ES-I3 (cell line): ENCODE results near the gene HLA-F.

Experiments
- H3K36me3 ChIP-seq: 2 replicates; pipeline ENCODE4 v1.6.1; 2013; ENCODE audit warnings: mild to moderate bottlenecking, low read length, control low read depth, moderate library complexity; ENCODE audit not compliant: insufficient read depth
- H3K4me1 ChIP-seq: 2 replicates; pipeline ENCODE4 v1.6.1; 2013; ENCODE audit warnings: mild to moderate bottlenecking, control low read depth, low read length; ENCODE audit not compliant: insufficient read depth
- H3K9ac ChIP-seq: 2 replicates; pipeline ENCODE4 v1.6.1; 2013; ENCODE audit warnings: low read depth, mild to moderate bottlenecking, low read length, moderate library complexity
- H3K9me3 ChIP-seq: 2 replicates; pipeline ENCODE4 v1.6.1; 2013; ENCODE audit warnings: mild to moderate bottlenecking, low read length, moderate library complexity; ENCODE audit not compliant: control insufficient read depth, insufficient read depth

The HLA-F gene

GRCh38 chr6:29744621-29745020 lies 21.4 kb downstream of the HLA-F start:
- H3K36me3 ChIP-seq = no peaks in the 10 kb centered on the region
- no peaks in the 10 kb centered on the region for H3K4me1 ChIP-seq
- H3K9ac ChIP-seq = no peak overlapping the region
- H3K9me3 ChIP-seq = no peaks in the 10 kb centered on the region

- Histone ChIP-seq H3K36me3 (no peaks in the 10 kb centered on the region), H3K9ac (no peak overlapping the region), H3K9me3 (no peaks in the 10 kb centered on the region), H3K4me1 (no peaks in the 10 kb centered on the region)
These were observed 22.2 kb downstream of the HLA-F start for GRCh38 chr6:29745386-29745785.

- no peaks in the 10 kb centered on the region for H3K9me3 ChIP-seq
- no peaks in the 10 kb centered on the region for H3K36me3 ChIP-seq
- no peak overlapping the region for H3K9ac ChIP-seq
- H3K4me1 ChIP-seq = no peaks in the 10 kb centered on the region
These were observed 22.7 kb downstream of the HLA-F start for GRCh38 chr6:29745855-29746449.

GRCh38 chr6:29746846-29747687 lies 23.8 kb downstream of the HLA-F start:
- no peaks in the 10 kb centered on the region for H3K4me1 ChIP-seq
- H3K9ac ChIP-seq = no peak overlapping the region
- H3K9me3 ChIP-seq = no peaks in the 10 kb centered on the region
- no peaks in the 10 kb centered on the region for H3K36me3 ChIP-seq

DNA sequence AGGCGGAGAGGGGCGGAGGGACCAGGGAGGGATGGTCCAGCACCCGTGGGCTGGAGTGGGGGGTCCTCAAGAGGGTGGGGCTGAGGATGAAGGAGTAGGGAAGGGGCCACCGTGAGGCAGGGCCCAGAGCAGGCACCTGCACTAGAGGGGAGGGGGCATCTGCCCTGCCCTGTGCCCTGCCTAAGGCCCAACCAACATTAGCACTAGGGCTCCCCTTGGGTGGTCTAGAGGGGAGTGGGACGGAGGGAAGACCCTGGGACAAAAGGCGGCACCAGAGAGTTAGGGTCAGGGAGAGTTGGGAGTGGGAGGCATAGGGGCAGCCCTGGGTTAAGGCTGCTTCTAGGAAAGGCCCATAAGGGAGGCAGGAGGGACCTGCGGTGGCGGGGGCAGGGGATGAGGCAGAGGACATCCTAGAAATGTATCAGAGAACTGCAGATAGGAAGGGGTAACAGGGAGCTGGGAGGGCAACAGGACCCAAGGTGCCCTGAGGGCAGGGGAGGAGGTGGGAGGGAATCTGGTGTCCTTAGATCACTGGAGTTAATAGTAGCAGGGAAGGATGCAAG lies 24.5 kb downstream of the HLA-F start:
- Histone ChIP-seq H3K4me1 (no peaks in the 10 kb centered on the region), H3K9me3 (no peaks in the 10 kb centered on the region), H3K9ac (peak overlapping the region; percentile 33; the same call in 1 of the 2 replicates), H3K36me3 (no peaks in the 10 kb centered on the region)

- no peaks in the 10 kb centered on the region for H3K4me1 ChIP-seq
- peak overlapping the region; percentile 33 for H3K9ac ChIP-seq
- no peaks in the 10 kb centered on the region for H3K9me3 ChIP-seq
- H3K36me3 ChIP-seq = no peaks in the 10 kb centered on the region
These were observed 25.4 kb downstream of the HLA-F start for GRCh38 chr6:29748391-29749307.

DNA sequence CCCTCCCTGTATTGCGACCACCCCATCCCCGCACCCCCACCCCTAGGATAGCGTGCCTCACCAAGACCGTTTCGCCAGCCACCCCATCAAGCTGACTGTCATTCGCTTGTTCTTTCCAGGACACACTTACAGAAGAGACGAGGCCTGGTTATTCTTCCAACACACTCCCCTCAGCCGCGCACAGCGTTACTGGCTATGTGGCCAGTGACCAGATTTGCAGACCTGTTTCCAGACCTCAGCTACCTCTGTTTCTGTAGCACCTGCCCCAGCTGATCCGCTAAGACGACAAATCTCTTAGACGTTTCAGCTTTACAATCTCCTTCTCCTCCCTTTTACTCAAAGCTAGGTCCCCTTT lies 26.1 kb downstream of the HLA-F start:
- Histone ChIP-seq H3K36me3 (no peaks in the 10 kb centered on the region), H3K4me1 (no peaks in the 10 kb centered on the region), H3K9me3 (no peaks in the 10 kb centered on the region), H3K9ac (peak overlapping the region; percentile 33; the same call in 1 of the 2 replicates)

DNA sequence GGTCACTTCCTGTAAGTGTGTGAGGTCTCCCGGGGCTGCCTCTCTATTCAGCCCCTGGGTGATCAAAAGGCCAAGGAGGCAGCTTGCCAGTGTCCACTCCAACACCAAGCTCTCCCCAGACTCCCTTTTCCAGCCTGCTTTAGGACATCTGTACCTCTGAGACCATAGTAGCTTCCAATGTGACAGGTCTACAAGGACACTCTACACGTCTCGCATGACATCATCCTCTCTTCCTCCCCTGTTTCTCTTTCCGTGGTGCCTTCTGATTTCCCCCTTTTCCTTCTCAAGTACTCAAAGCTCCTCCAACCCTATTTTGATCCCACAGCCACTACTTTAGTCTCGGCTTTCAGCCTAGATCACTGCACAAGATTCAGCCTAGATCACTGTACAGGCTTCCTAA lies 26.4 kb downstream of the HLA-F start:
- Histone ChIP-seq H3K36me3 (no peaks in the 10 kb centered on the region), H3K4me1 (no peaks in the 10 kb centered on the region), H3K9me3 (no peaks in the 10 kb centered on the region), H3K9ac (peak overlapping the region; percentile 33; the same call in 1 of the 2 replicates)

- H3K9me3 ChIP-seq = no peaks in the 10 kb centered on the region
- no peaks in the 10 kb centered on the region for H3K36me3 ChIP-seq
- H3K4me1 ChIP-seq = no peaks in the 10 kb centered on the region
- no peak overlapping the region for H3K9ac ChIP-seq
These were observed 27.5 kb downstream of the HLA-F start for GRCh38 chr6:29750709-29751108.

GRCh38 chr6:29751480-29751879 lies 28.2 kb downstream of the HLA-F start:
- Histone ChIP-seq H3K4me1 (no peaks in the 10 kb centered on the region), H3K9ac (no peak overlapping the region), H3K36me3 (no peaks in the 10 kb centered on the region), H3K9me3 (no peaks in the 10 kb centered on the region)

DNA sequence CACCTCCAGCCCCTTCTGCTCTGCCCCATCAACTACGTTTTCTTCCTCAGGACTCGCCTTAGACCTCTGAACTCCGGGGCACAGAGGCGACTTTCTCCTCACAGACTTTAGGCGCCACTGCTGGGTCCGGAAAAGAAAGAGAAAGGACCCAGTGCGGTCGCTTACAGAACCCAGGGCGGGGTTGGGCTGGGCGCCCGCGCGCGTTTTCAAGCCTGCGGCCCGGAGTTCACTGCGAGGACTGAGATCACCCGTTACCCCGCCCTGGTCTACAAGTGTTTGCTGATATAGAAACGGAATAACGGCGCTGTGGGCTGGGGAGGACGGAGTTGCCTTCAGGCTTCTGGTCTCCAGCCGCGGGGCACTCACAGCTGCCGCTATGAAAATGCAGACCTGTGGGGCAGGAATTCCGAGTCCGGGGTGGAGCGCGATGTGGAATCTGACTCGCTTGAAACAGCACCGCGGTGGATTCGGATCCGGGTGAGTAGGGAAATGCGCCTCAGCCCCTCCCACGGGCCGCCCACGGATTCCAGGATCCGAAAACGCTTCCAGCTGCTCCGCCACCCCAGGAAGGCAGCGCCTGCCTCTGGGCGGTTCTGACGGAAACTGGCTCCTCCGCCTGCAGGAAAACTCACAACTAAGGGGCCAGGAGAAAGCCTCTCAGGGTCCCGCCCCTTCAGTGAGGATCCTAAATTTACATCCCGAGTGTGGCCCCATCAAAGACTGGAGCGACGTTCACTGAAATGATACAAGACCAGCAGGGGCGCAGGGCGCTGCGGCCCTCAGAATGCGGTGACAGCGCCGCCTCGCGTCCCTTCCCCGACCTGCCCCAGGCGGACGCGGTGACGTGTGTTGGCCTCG lies 29.4 kb downstream of the HLA-F start:
- Histone ChIP-seq H3K9ac (peak overlapping the region; percentile 73), H3K4me1 (peaks cover 2% of the 10 kb centered on the region; the same call in 1 of the 2 replicates), H3K36me3 (no peaks in the 10 kb centered on the region), H3K9me3 (no peaks in the 10 kb centered on the region)

DNA sequence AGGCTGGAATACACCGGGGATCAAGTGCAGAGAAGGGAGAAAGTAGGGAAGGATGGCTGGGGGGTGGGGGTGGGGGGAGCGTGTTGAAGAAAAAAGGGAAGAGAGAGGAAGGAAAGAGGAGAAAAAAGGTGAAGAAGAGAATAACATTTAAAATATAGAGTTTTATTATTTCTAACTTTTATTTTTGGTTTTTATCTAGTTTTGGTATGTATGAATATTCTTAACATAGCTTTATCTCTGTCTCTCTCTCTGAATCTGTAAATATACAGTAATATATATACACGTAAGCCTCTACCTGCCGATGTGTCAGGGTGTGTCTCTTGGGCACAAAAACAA lies 30.0 kb downstream of the HLA-F start:
- Histone ChIP-seq H3K9me3 (no peaks in the 10 kb centered on the region), H3K4me1 (peaks cover 8% of the 10 kb centered on the region), H3K9ac (no peak overlapping the region), H3K36me3 (no peaks in the 10 kb centered on the region)

DNA sequence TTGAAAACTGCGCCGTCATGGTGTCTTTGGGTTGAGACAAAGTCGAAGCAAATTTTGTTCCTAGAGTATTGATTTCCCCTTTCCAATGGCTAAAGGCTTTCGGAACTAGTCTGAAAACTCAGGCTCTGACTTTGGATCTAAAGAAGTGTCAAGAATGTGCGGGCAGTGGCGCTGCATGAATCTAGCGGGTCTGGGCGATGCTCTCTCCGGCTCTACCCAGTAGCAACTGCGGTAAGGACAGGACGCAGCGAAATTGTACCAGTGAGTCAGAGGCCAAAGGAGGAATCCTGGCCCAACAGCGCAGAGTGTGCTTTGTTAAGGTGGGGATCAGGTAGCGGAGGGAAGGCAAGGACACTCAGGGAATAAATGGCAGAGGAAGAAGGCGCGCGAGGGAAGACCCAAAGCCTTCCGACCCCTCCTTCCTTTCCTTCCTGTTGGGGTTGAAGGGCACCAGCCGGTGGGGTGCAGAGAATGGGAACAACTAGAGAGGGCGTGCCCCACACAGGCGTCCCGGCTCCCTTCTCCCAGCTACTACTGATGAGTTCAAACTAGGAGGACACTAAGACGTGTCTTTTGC lies 32.1 kb downstream of the HLA-F start:
- no peak overlapping the region for H3K9ac ChIP-seq
- no peaks in the 10 kb centered on the region for H3K36me3 ChIP-seq
- peaks cover 26% of the 10 kb centered on the region for H3K4me1 ChIP-seq

More for the DNA sequence above, 32.1 kb downstream of the HLA-F start:
- H3K9me3 ChIP-seq = no peaks in the 10 kb centered on the region
